Neural progenitor cell (in vitro differentiated cells): Measurements from ENCODE around the gene PRRC2B. TPM values are rescaled to one million over a fixed set of nuclear protein-coding genes. Genes with fewer than 3 reads are reported as not detected.

ENCODE experiments used
- DNase-seq: peaks from one replicate; pipeline ENCODE4 v3.0.0-alpha.2; 2016; ENCODE audit warnings: low spot score
- H2AFZ ChIP-seq: fragments of 200-600 bp; sonication (generic); replicated peaks from 2 replicates; pipeline ENCODE4 v1.6.1; 2016; ENCODE audit warnings: antibody characterized with exemption
- H3F3A ChIP-seq: fragments of 200-600 bp; sonication (generic); 2 replicates; pipeline ENCODE4 v1.6.1; 2016; ENCODE audit warnings: antibody characterized with exemption, low read depth
- H3K27ac ChIP-seq: fragments of 200-600 bp; sonication (generic); 2 replicates; pipeline ENCODE4 v1.5.1; 2016; ENCODE audit warnings: mild to moderate bottlenecking
- H3K27me3 ChIP-seq: fragments of 200-600 bp; sonication (generic); 2 replicates; pipeline ENCODE4 v1.6.1; 2016; ENCODE audit warnings: mild to moderate bottlenecking, moderate library complexity
- H3K36me3 ChIP-seq: fragments of 200-600 bp; sonication (generic); 2 replicates; pipeline ENCODE4 v1.5.1; 2016
- H3K4me1 ChIP-seq: fragments of 200-600 bp; sonication (generic); 2 replicates; pipeline ENCODE4 v1.6.1; 2016; ENCODE audit warnings: mixed run types
- H3K4me2 ChIP-seq: fragments of 200-600 bp; sonication (generic); 2 replicates; pipeline ENCODE4 v1.6.1; 2016
- H3K4me3 ChIP-seq: fragments of 200-600 bp; sonication (generic); 2 replicates; pipeline ENCODE4 v1.5.1; 2016
- H3K79me2 ChIP-seq: fragments of 200-600 bp; sonication (generic); 2 replicates; pipeline ENCODE4 v1.6.1; 2016; ENCODE audit warnings: low read depth
- H3K9ac ChIP-seq: fragments of 200-600 bp; sonication (generic); 2 replicates; pipeline ENCODE4 v1.6.1; 2016
- H3K9me3 ChIP-seq: fragments of 200-600 bp; sonication (generic); 2 replicates; pipeline ENCODE4 v1.5.1; 2016; ENCODE audit warnings: low read depth
- H4K20me1 ChIP-seq: fragments of 200-600 bp; sonication (generic); 2 replicates; pipeline ENCODE4 v1.6.1; 2016; ENCODE audit warnings: low read depth
- H3K27ac Mint-ChIP-seq: 3 replicates; pipeline ENCODE4 v1.8.0; 2021; ENCODE audit warnings: mixed read lengths
- H3K27me3 Mint-ChIP-seq: 2 replicates; pipeline ENCODE4 v1.8.0; 2022; ENCODE audit warnings: low read depth, mild to moderate bottlenecking, inconsistent platforms, moderate library complexity, mixed read lengths; ENCODE audit not compliant: insufficient read depth
- H3K36me3 Mint-ChIP-seq: 3 replicates; pipeline ENCODE4 v1.8.0; 2021; ENCODE audit warnings: mixed read lengths
- H3K4me1 Mint-ChIP-seq: 3 replicates; pipeline ENCODE4 v1.8.0; 2021; ENCODE audit warnings: mixed read lengths
- H3K4me3 Mint-ChIP-seq: 3 replicates; pipeline ENCODE4 v1.8.0; 2021; ENCODE audit warnings: mild to moderate bottlenecking, moderate library complexity, mixed read lengths
- H3K9me3 Mint-ChIP-seq: 3 replicates; pipeline ENCODE4 v1.8.0; 2020; ENCODE audit warnings: mixed read lengths
- CTCF ChIP-seq: fragments of 200-600 bp; sonication (generic); IDR thresholded peaks from 2 replicates; pipeline ENCODE4 v1.5.1; 2017; ENCODE audit warnings: antibody characterized with exemption, mild to moderate bottlenecking
- EZH2 ChIP-seq: fragments of 200-600 bp; sonication (generic); IDR thresholded peaks from 2 replicates; pipeline ENCODE4 v1.6.1; 2017; ENCODE audit warnings: antibody characterized with exemption, mild to moderate bottlenecking, moderate library complexity
- EZH2phosphoT487 ChIP-seq: fragments of 200-600 bp; sonication (generic); IDR thresholded peaks from 2 replicates; pipeline ENCODE4 v1.6.1; 2017; ENCODE audit warnings: antibody characterized with exemption
- total RNA-seq: library from RNA; depleted of rRNA; stranded (reverse); fragments of >200 nt; gene quantifications from 2 replicates; pipeline ENCODE4 v1.2.3, GENCODE V29; 2015; ENCODE audit warnings: low replicate concordance

PRRC2B gene
- total RNA-seq, 1 donor from 2014 or later, result 139 TPM

GRCh38 chr9:131482343-131483006 lies 88.6 kb downstream of the PRRC2B start:
- no peaks in the 10 kb centered on the region for H3K4me1 Mint-ChIP-seq
- H3K27me3 ChIP-seq, result no peaks in the 10 kb centered on the region
- H3K9me3 Mint-ChIP-seq, result no peaks in the 10 kb centered on the region
- H3K4me2 ChIP-seq, result no peak overlapping the region
- peaks cover 6% of the 10 kb centered on the region for H3F3A ChIP-seq
- H3K9me3 ChIP-seq, result no peaks in the 10 kb centered on the region
- no peak overlapping the region for H3K4me3 ChIP-seq
- no peak overlapping the region for H3K9ac ChIP-seq
- peaks cover 16% of the 10 kb centered on the region for H3K36me3 ChIP-seq
- peaks cover 31% of the 10 kb centered on the region for H3K79me2 ChIP-seq
- peaks cover 51% of the 10 kb centered on the region for H3K36me3 Mint-ChIP-seq
- no peak overlapping the region for H3K27ac ChIP-seq
- H2AFZ ChIP-seq, result no peak overlapping the region
- H3K27ac Mint-ChIP-seq, result no peak overlapping the region
- peaks cover 20% of the 10 kb centered on the region for H3K27me3 Mint-ChIP-seq
- no peak overlapping the region for H3K4me3 Mint-ChIP-seq
- TF ChIP-seq CTCF, result no peak
- no peak for TF ChIP-seq EZH2phosphoT487
- no peak for TF ChIP-seq EZH2
- peaks cover 78% of the 10 kb centered on the region for H4K20me1 ChIP-seq
- no peaks in the 10 kb centered on the region for H3K4me1 ChIP-seq
- no peak for DNase-seq

- TF ChIP-seq EZH2 (no peak), EZH2phosphoT487 (no peak), CTCF (no peak)
- Histone ChIP-seq H3K4me3 (no peak overlapping the region), H3K9me3 (no peaks in the 10 kb centered on the region), H4K20me1 (peaks cover 74% of the 10 kb centered on the region), H3K36me3 (peaks cover 16% of the 10 kb centered on the region), H3K9ac (no peak overlapping the region), H3K79me2 (peaks cover 31% of the 10 kb centered on the region), H3K27ac (no peak overlapping the region), H3K4me1 (no peaks in the 10 kb centered on the region), H2AFZ (no peak overlapping the region), H3K27me3 (no peaks in the 10 kb centered on the region), H3K4me2 (no peak overlapping the region), H3F3A (no peaks in the 10 kb centered on the region)
- H3K27me3 Mint-ChIP-seq, result peaks cover 21% of the 10 kb centered on the region
- DNase-seq, result no peak
- H3K4me3 Mint-ChIP-seq, result no peak overlapping the region
- no peaks in the 10 kb centered on the region for H3K9me3 Mint-ChIP-seq
- H3K27ac Mint-ChIP-seq, result no peak overlapping the region
- H3K4me1 Mint-ChIP-seq, result no peaks in the 10 kb centered on the region
- peaks cover 51% of the 10 kb centered on the region for H3K36me3 Mint-ChIP-seq
Measured at GRCh38 chr9:131483319-131484050, 89.6 kb downstream of the PRRC2B start.

DNA sequence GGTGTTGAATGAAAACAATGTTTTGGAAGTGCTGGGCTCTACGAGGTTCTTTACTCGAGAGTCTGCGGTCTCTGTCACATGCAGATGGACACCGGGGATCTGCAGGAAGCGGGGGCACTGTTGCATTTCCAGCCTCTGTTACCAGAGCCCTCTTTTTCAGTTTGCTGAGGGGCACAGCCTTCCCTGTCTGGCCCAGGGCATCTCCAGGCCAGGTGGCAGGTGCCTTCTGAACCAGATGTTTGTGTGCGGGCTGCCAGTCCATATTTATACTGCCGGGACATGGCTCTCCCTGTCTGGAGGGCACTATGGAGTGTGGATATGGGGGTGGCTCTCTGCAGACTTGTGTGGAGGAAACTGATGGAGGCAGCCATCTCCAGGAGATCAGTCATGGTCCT lies 90.2 kb downstream of the PRRC2B start:
- H3K4me3 Mint-ChIP-seq, result no peak overlapping the region
- TF ChIP-seq EZH2phosphoT487 (no peak), CTCF (no peak), EZH2 (no peak)
- no peak overlapping the region for H3K4me2 ChIP-seq
- H3K27ac Mint-ChIP-seq, result no peak overlapping the region
- no peak overlapping the region for H3K9ac ChIP-seq
- no peak for DNase-seq
- peaks cover 25% of the 10 kb centered on the region for H3K79me2 ChIP-seq
- H3K36me3 ChIP-seq, result peaks cover 15% of the 10 kb centered on the region
- H3K9me3 Mint-ChIP-seq, result no peaks in the 10 kb centered on the region
- H3K9me3 ChIP-seq, result no peaks in the 10 kb centered on the region
- H3F3A ChIP-seq, result peaks cover 3% of the 10 kb centered on the region
- H4K20me1 ChIP-seq, result peaks cover 69% of the 10 kb centered on the region
- peaks cover 18% of the 10 kb centered on the region for H3K27me3 Mint-ChIP-seq
- no peaks in the 10 kb centered on the region for H3K27me3 ChIP-seq
- no peaks in the 10 kb centered on the region for H3K4me1 ChIP-seq
- H3K4me1 Mint-ChIP-seq, result no peaks in the 10 kb centered on the region
- H2AFZ ChIP-seq, result no peak overlapping the region
- H3K36me3 Mint-ChIP-seq, result peaks cover 53% of the 10 kb centered on the region
- H3K27ac ChIP-seq, result no peak overlapping the region
- no peak overlapping the region for H3K4me3 ChIP-seq
